OCI-LY1 (cell line): ENCODE data around the gene ATP7B.

Source experiments
- H2AFZ ChIP-seq: fragments of 200-600 bp; sonication (generic), shearing (Covaris generic); 2 replicates; pipeline ENCODE4 v1.6.0; 2014; ENCODE audit warnings: antibody characterized with exemption, mild to moderate bottlenecking, low read length
- H3F3A ChIP-seq: fragments of 200-600 bp; sonication (generic), shearing (Covaris generic); 2 replicates; pipeline ENCODE4 v1.6.0; 2014; ENCODE audit warnings: mild to moderate bottlenecking, antibody characterized with exemption, low read length, moderate library complexity; ENCODE audit not compliant: insufficient read depth
- H3K27ac ChIP-seq: fragments of 200-600 bp; sonication (generic); 2 replicates; pipeline ENCODE4 v1.5.1; 2014; ENCODE audit warnings: low read length, mixed run types, mild to moderate bottlenecking, low read depth; ENCODE audit not compliant: poor library complexity, severe bottlenecking
- H3K27me3 ChIP-seq: fragments of 200-600 bp; sonication (generic); 2 replicates; pipeline ENCODE4 v1.6.0; 2014; ENCODE audit warnings: antibody characterized with exemption, mild to moderate bottlenecking, low read length, moderate library complexity; ENCODE audit not compliant: insufficient read depth
- H3K36me3 ChIP-seq: fragments of 200-600 bp; sonication (generic); 2 replicates; pipeline ENCODE4 v1.6.1; 2014; ENCODE audit warnings: mild to moderate bottlenecking, antibody characterized with exemption, low read length, moderate library complexity, mixed read lengths; ENCODE audit not compliant: insufficient read depth
- H3K4me1 ChIP-seq: fragments of 200-600 bp; sonication (generic); 2 replicates; pipeline ENCODE4 v1.5.1; 2014; ENCODE audit warnings: mild to moderate bottlenecking, low read length, moderate library complexity; ENCODE audit not compliant: insufficient read depth, severe bottlenecking
- H3K4me2 ChIP-seq: fragments of 200-600 bp; sonication (generic), shearing (Covaris generic); 2 replicates; pipeline ENCODE4 v1.6.1; 2014; ENCODE audit warnings: low read length
- H3K4me3 ChIP-seq: fragments of 200-600 bp; sonication (generic); 2 replicates; pipeline ENCODE4 v1.5.1; 2014; ENCODE audit warnings: low read length, low read depth, mild to moderate bottlenecking, mixed read lengths; ENCODE audit not compliant: poor library complexity, severe bottlenecking
- H3K79me2 ChIP-seq: fragments of 200-600 bp; shearing (Covaris generic); 2 replicates; pipeline ENCODE4 v1.6.1; 2016; ENCODE audit warnings: mixed run types, low read length, mixed read lengths; ENCODE audit not compliant: insufficient read depth
- H3K9ac ChIP-seq: fragments of 200-600 bp; sonication (generic), shearing (Covaris generic); 2 replicates; pipeline ENCODE4 v1.6.1; 2014; ENCODE audit warnings: mild to moderate bottlenecking, low read length, mixed read lengths
- H3K9me2 ChIP-seq: fragments of 200-600 bp; sonication (generic), shearing (Covaris generic); 2 replicates; pipeline ENCODE4 v1.6.1; 2014; ENCODE audit warnings: low read depth, mild to moderate bottlenecking, low read length, mixed read lengths
- H3K9me3 ChIP-seq: fragments of 200-600 bp; shearing (Covaris generic); 2 replicates; pipeline ENCODE4 v1.6.1; 2014; ENCODE audit warnings: low read length, mixed read lengths
- H4K20me1 ChIP-seq: fragments of 200-600 bp; sonication (generic), shearing (Covaris generic); 2 replicates; pipeline ENCODE4 v1.6.0; 2016; ENCODE audit warnings: mild to moderate bottlenecking, low read length; ENCODE audit not compliant: insufficient read depth
- EZH2 ChIP-seq: fragments of 200-600 bp; sonication (generic), shearing (Covaris generic); IDR thresholded peaks from 2 replicates; pipeline ENCODE4 v1.8.0; 2017; ENCODE audit warnings: borderline replicate concordance, mixed run types, mild to moderate bottlenecking, antibody characterized with exemption, low read length, moderate library complexity, mixed read lengths
- TF ChIP-seq, protein P1 (sequence below): fragments of 200-600 bp; sonication (generic), shearing (Covaris generic); IDR thresholded peaks from 2 replicates; pipeline ENCODE4 v1.5.1; 2017; ENCODE audit warnings: mild to moderate bottlenecking, antibody characterized with exemption, low read length, moderate library complexity, mixed read lengths

Gene ATP7B

DNA sequence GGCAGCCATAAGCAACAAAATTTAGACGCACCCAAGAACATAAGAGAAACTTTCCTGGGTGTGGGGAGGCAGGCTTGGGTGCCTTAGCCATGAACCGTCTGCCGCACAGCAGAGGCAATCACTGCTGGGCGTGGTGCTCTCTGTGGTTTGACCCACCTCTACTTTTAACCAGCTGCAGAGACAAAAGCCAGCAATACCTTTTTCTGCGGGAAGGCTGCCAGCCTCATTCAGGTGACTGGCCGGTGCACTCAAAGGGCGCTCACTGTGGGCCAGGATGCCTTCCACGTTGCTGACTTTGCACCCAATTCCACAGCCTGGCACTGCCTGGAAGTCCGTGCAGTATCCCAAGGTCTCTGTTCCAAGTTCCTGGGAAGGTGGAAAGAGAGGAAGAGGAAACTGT lies 69.1 kb downstream of the ATP7B start:
- Histone ChIP-seq H3K27ac (no peak overlapping the region), H3K9me2 (no peaks in the 10 kb centered on the region), H3K27me3 (0 out of 2 replicates have a peak, but pooled peaks cover 8% of the 10 kb centered on the region), H3K4me2 (no peak overlapping the region), H3K4me3 (no peak overlapping the region), H3K9ac (no peak overlapping the region), H3K9me3 (no peaks in the 10 kb centered on the region), H3K79me2 (no peaks in the 10 kb centered on the region), H3K36me3 (no peaks in the 10 kb centered on the region), H3K4me1 (no peaks in the 10 kb centered on the region), H4K20me1 (no peaks in the 10 kb centered on the region), H3F3A (no peaks in the 10 kb centered on the region), H2AFZ (no peak overlapping the region)
- TF ChIP-seq EZH2: no peak
- TF ChIP-seq, protein P1, sequence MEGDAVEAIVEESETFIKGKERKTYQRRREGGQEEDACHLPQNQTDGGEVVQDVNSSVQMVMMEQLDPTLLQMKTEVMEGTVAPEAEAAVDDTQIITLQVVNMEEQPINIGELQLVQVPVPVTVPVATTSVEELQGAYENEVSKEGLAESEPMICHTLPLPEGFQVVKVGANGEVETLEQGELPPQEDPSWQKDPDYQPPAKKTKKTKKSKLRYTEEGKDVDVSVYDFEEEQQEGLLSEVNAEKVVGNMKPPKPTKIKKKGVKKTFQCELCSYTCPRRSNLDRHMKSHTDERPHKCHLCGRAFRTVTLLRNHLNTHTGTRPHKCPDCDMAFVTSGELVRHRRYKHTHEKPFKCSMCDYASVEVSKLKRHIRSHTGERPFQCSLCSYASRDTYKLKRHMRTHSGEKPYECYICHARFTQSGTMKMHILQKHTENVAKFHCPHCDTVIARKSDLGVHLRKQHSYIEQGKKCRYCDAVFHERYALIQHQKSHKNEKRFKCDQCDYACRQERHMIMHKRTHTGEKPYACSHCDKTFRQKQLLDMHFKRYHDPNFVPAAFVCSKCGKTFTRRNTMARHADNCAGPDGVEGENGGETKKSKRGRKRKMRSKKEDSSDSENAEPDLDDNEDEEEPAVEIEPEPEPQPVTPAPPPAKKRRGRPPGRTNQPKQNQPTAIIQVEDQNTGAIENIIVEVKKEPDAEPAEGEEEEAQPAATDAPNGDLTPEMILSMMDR: no peak

DNA sequence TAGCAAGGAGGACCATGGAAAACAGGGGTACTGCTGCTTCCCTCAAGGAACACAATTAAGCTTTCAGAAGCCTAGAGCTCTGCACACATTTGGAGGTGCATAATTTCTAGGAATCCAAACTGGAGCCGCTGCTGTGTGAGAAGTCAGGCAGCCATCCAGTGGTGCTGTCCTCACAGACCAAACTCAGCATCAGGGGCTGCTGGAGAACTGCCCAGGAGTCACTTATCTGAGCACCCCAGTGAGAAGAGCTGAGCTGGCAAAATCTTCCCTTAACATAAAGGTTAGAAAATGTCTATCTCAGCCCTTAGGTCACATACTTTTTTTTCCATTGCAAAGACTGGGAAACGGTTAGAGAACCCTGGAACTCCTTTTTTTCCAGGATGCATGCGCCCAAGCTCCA lies 72.8 kb downstream of the ATP7B start:
- Histone ChIP-seq H3K4me1 (no peaks in the 10 kb centered on the region), H3K9me2 (no peaks in the 10 kb centered on the region), H3K9ac (no peak overlapping the region), H4K20me1 (no peaks in the 10 kb centered on the region), H3K4me3 (no peak overlapping the region), H3K36me3 (no peaks in the 10 kb centered on the region), H3K27me3 (0 out of 2 replicates have a peak, but pooled peaks cover 8% of the 10 kb centered on the region), H3K79me2 (no peaks in the 10 kb centered on the region), H3K27ac (no peak overlapping the region), H3K9me3 (no peaks in the 10 kb centered on the region), H2AFZ (no peak overlapping the region), H3F3A (no peaks in the 10 kb centered on the region), H3K4me2 (no peak overlapping the region)
- TF ChIP-seq EZH2: no peak
- TF ChIP-seq, protein P1: no peak

DNA sequence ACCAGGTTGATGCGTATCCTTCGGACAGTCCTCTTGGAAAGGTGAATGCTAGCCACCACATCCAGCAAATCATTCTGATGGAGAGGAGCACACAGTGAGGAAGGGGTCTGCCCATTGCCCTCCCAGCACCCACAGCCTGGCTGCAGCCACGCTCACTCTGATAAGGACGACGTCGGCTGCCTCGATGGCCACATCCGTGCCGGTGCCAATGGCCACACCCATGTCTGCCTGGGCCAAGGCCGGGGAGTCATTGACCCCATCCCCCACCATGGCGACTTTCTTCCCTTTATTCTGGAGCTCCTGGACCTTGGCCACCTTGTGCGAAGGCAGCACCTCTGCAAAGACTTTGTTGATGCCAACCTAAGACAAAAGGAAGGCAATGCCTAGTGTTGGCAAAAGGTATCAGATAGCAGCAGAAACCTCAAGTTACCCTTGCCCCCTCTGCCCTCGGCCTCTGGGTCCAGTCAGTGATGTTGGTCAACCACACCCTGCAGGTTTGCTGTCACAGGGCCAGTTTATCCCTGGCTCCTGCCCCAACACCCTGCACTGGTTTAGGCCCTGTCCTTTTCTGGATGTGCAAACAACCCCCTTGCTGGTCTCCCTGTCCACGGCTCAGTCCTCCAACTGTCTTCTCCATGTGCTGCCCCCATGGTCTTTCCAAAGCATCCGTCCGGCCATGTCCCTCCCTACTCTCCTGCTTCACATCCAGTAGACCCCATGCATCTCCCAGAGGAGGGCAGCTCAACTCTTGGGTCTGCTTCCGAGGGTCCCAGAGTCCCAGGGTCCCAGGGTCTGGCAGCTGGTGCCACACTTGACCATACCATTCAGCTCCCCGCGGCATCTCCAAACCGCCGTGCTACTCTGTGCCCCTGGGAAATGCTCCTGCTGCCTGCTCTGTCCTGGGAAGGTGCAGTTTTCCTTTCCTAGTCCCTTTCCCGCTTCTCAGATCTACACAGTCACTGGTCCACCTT lies 73.6 kb downstream of the ATP7B start:
- Histone ChIP-seq H4K20me1 (no peaks in the 10 kb centered on the region), H3K36me3 (no peaks in the 10 kb centered on the region), H3K27me3 (0 out of 2 replicates have a peak, but pooled peaks cover 8% of the 10 kb centered on the region), H3K4me3 (no peak overlapping the region), H3K9me2 (no peaks in the 10 kb centered on the region), H3K9me3 (no peaks in the 10 kb centered on the region), H3K9ac (no peak overlapping the region), H3K4me2 (no peak overlapping the region), H3K27ac (no peak overlapping the region), H3F3A (no peaks in the 10 kb centered on the region), H2AFZ (no peak overlapping the region), H3K4me1 (no peaks in the 10 kb centered on the region), H3K79me2 (no peaks in the 10 kb centered on the region)
- TF ChIP-seq EZH2: no peak
